DND-41 (cell line): Measurements from ENCODE around the gene GALNT13.

Experiments
- EZH2 ChIP-seq: IDR thresholded peaks from 3 replicates; pipeline ENCODE4 v1.6.1; 2012; ENCODE audit warnings: borderline replicate concordance, low read depth, mild to moderate bottlenecking, moderate library complexity, low read length, inconsistent platforms; ENCODE audit not compliant: severe bottlenecking
- TF ChIP-seq, protein P1 (sequence below): IDR thresholded peaks from 2 replicates; pipeline ENCODE4 v1.5.1; 2012; ENCODE audit warnings: borderline replicate concordance, low read length, moderate library complexity, mild to moderate bottlenecking; ENCODE audit not compliant: poor library complexity, severe bottlenecking; ENCODE audit errors: extremely low read depth

DNA sequence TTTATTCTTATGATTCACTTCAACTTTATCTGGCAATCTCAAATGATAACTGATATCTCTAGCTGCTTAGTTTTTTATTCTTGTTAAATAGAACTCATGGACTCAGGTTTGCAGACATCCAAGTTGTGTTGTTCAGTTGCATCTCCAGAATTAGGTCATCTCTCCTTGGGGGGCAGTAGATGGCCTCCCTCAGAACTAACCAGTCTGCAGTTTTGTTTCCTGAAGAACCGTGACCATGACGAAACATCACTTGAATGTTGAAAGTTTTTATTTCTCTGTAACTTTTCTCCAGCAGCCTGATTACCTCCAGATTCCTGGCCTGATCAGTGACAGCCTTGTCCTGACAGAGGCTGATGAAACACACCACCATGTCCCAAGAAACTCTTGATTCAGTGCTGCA, 321.5 kb downstream of the GALNT13 start:
- TF ChIP-seq EZH2, result no peak
- TF ChIP-seq, protein P1, sequence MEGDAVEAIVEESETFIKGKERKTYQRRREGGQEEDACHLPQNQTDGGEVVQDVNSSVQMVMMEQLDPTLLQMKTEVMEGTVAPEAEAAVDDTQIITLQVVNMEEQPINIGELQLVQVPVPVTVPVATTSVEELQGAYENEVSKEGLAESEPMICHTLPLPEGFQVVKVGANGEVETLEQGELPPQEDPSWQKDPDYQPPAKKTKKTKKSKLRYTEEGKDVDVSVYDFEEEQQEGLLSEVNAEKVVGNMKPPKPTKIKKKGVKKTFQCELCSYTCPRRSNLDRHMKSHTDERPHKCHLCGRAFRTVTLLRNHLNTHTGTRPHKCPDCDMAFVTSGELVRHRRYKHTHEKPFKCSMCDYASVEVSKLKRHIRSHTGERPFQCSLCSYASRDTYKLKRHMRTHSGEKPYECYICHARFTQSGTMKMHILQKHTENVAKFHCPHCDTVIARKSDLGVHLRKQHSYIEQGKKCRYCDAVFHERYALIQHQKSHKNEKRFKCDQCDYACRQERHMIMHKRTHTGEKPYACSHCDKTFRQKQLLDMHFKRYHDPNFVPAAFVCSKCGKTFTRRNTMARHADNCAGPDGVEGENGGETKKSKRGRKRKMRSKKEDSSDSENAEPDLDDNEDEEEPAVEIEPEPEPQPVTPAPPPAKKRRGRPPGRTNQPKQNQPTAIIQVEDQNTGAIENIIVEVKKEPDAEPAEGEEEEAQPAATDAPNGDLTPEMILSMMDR, result no peak
